GM03348 (cell line): ENCODE data around the gene DDX10.
"Not testable (repeated sequence)": the region's sequence is repeated elsewhere in the genome, so short reads cannot be mapped to it uniquely, and the experiment has no call there.

Source experiments
- DNase-seq: peaks from one replicate; pipeline ENCODE4 v3.0.0; 2012; ENCODE audit warnings: low spot score

The DDX10 gene

GRCh38 chr11:108774037-108774730, 109.3 kb downstream of the DDX10 start:
- no peak for DNase-seq

- DNase-seq: no peak
Observed at GRCh38 chr11:108775324-108775723, 110.5 kb downstream of the DDX10 start.

- DNase-seq: not testable (repeated sequence)
Observed at GRCh38 chr11:108779147-108779546, 114.3 kb downstream of the DDX10 start.

- no peak for DNase-seq
Observed at GRCh38 chr11:108780119-108780518, 115.2 kb downstream of the DDX10 start.

GRCh38 chr11:108781946-108782345, 117.1 kb downstream of the DDX10 start:
- DNase-seq: no peak

- DNase-seq: no peak
Observed at GRCh38 chr11:108786281-108786990, 121.6 kb downstream of the DDX10 start.

- no peak for DNase-seq
Observed at GRCh38 chr11:108787105-108787504, 122.2 kb downstream of the DDX10 start.

- peak; percentile 41 for DNase-seq
Observed at GRCh38 chr11:108788565-108789199, 123.8 kb downstream of the DDX10 start.

- DNase-seq: no peak
Observed at GRCh38 chr11:108790501-108791299, 125.8 kb downstream of the DDX10 start.

GRCh38 chr11:108793138-108793537, 128.3 kb downstream of the DDX10 start:
- no peak for DNase-seq

GRCh38 chr11:108793611-108794010, 128.7 kb downstream of the DDX10 start:
- DNase-seq: no peak

GRCh38 chr11:108796551-108796950, 131.7 kb downstream of the DDX10 start:
- DNase-seq: no peak

GRCh38 chr11:108797578-108798100, 132.8 kb downstream of the DDX10 start:
- DNase-seq: no peak

- DNase-seq: no peak
Observed at GRCh38 chr11:108802492-108802891, 137.6 kb downstream of the DDX10 start.

- peak; percentile 38 for DNase-seq
Observed at GRCh38 chr11:108803776-108804175, 138.9 kb downstream of the DDX10 start.

GRCh38 chr11:108804511-108804910, 139.6 kb downstream of the DDX10 start:
- no peak for DNase-seq

- no peak for DNase-seq
Observed at GRCh38 chr11:108805030-108805429, 140.2 kb downstream of the DDX10 start.

GRCh38 chr11:108807262-108807661, 142.4 kb downstream of the DDX10 start:
- DNase-seq: no peak

- no peak for DNase-seq
Observed at GRCh38 chr11:108813086-108813485, 148.2 kb downstream of the DDX10 start.

- DNase-seq: no peak
Observed at GRCh38 chr11:108817976-108818375, 153.1 kb downstream of the DDX10 start.

GRCh38 chr11:108818971-108819370, 154.1 kb downstream of the DDX10 start:
- no peak for DNase-seq

- no peak for DNase-seq
Observed at GRCh38 chr11:108819957-108820356, 155.1 kb downstream of the DDX10 start.
